Measurements from ENCODE around the gene ANO3. TPM values are rescaled to one million over a fixed set of nuclear protein-coding genes. Genes with fewer than 3 reads are reported as not detected.
"Not testable (repeated sequence)": the region's sequence is repeated elsewhere in the genome, so short reads cannot be mapped to it uniquely, and the experiment has no call there.

ANO3 gene
- polyA plus RNA-seq, 4 donors = 2.6 to 3.8 (median 3.4) TPM

DNA sequence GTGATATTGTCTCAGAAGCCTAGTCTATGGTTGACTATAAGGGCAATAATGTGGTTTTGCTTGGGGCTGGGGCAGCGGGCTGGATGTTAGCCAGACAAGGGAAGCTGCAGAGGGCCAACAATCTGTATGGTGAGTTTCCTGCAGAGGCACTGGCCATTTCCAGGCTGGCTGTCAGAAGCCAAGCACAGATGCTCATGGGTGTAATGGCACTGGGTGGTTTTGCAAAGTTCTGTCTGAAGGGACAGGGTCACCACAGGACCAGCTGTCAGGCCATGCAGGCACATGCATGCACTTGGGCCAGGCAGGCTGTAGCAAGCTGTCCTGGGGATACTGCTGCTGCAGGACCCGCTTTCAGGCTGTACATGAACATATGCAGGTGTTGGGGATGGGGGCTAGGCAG is 281.8 kb downstream of the ANO3 start:
- DNase-seq (ENCODE audit: low read depth in 4 of 4, low spot score in 2 of 4) = no peak

DNA sequence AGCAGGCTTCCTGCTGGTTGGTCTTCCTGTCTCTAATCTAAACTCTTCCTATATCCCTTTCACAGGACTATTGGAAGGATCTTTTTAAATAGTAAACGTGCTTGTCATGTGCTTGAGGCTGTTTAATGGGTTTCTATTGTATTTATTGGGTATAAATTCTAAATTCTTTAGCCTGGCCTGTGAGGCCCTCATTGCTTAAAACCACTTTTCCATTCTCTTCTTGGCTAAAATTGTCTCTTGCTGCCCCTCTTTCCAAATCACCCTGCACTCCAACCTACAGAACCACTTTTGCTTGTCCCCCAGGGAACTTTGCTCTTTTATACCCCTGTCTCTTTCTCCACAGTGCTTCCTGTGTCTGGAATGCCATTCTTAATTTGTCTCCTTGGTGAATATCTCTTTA is 286.5 kb downstream of the ANO3 start:
- DNase-seq (ENCODE audit: low read depth in 4 of 4, low spot score in 2 of 4) = no peak

DNA sequence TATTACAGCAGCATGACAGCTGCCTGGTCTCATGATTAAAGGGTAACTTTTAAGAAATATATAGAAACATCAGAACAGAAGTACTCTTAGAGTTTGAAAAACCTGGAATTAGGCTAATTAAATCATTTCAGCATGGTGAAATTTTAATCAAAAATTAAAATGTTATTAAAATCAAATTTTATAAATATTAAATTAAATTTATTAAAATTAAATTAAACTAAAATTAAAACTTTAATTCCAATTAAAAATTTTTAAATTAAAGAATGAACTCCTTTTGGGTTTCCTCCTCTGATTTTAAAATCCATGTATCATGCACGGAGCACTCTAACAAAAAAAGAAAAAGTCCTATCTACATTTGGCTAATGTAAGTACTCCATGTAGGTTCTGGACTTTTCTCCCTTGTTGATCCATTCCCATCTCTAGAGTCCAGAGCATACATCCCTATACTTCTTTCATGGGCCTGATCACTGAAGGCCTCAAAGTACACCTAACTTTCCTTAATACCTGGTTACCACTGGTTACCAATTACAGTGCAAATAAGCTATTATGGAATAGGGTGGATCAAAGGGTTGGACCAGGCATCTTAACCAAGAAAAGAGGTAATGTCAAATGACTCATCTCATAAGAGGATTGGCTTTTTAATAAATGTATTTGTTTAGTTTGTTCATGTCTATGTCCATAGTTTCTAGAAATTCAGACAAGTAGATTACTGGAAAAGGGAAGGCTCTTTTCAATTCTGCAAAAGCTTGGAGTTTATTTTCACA is 288.5 kb downstream of the ANO3 start:
- no peak for DNase-seq (ENCODE audit: low read depth in 4 of 4, low spot score in 2 of 4)

DNA sequence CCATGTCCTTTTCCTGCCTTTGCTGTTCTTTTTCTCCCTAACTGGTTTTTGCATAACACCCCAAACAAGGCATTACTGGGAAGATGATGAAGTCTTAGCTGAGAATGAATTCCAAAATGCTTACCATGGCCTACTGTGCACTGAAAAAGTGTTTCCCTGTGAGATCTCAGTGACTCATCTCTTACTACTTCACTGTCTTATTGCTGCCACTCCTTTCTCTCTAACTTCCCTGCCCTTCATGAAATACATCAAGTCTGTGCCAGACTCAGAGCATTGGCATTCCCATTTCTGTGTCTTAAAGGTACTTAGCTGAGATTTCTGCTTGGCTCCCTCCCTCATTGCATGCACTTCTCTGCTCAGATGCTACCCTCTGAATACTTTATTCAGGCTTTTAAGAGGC is 289.2 kb downstream of the ANO3 start:
- no peak for DNase-seq (ENCODE audit: low read depth in 4 of 4, low spot score in 2 of 4)

DNA sequence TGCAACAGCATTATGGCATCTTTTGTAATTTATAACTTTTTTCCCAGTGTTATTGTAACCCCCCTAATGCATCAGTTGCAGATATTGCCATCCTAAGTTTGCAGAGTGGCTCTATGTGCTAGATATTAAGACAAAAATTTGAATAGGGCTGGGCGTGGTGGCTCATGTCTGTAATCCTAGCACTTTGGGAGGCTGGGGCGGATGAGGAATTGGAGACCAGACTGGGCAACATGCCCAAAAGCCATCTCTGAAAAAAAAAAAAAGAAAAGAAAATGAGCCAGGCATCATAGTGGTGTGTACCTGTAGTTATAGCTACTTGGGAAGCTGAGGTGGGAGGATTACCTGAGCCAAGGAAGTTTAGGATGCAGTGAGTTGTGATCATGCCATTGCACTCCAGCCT is 290.3 kb downstream of the ANO3 start:
- DNase-seq (ENCODE audit: low read depth in 4 of 4, low spot score in 2 of 4) = no peak

DNA sequence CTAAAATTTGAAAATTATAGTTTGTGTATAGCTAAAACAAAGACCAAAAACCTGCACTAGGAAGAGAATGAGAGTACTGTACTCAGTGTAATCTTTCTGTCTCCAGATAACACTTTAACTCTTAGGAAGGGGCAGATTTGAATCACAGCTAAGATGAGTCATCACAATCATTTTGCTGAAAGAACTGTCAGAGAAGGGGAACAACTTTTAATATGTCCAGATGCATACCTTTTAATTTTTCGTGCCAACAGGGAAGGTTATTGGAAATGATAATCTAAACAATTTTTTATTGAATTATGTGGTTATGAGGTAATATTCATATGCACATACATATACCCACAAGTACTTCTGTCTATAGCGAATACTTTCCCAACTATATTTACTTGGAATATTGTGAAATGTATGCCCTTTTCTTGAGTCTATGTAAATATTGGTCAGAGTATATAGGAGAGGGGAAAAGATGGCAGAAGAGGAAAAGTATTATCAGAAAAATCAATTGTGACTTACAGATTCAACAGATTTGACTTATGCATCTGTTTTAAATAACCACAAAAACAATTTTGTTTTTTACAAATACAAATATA is 291.2 kb downstream of the ANO3 start:
- no peak for DNase-seq (ENCODE audit: low read depth in 4 of 4, low spot score in 2 of 4)

DNA sequence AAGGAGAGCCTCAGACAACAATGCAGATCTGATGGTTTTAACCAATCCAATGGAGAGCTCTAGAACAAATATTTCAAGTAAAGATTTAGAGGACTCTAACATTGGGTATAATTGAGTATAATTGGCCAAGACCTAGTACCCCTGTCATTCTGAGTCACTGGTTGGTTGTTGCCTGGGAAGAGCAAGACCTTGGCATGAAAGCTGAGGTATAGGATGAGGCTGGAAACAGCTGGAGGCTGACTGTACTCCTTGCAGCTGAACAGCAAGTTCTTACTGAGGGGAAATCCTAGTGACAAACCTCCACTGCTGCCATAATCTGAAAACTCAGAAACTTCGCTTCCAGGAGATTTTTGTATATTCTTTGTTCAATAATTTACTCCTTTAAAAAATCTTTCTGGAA is 294.4 kb downstream of the ANO3 start:
- no peak for DNase-seq (ENCODE audit: low read depth in 4 of 4, low spot score in 2 of 4)

DNA sequence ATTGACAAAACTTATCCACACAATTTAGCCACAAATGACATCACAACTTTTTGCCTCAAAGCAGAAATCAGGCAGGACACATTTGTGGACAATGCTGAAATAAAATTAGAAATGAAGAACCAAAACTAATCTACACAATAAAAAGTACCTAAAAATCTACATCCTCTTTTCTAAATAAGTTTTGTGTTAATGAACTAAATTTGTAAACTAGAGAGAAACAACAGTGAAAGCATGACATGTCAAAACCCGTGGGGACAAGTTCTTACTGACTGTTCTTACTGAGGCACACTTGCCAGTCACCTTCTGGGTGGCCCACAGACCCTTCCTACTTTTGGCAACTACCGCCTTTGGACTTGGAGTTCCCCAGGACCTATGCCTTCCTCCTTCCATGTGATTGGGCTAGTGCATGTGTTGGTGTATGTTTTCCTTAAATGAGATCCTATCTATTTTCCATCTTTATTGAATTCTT is 300.8 kb downstream of the ANO3 start:
- DNase-seq (ENCODE audit: low read depth in 4 of 4, low spot score in 2 of 4) = no peak

DNA sequence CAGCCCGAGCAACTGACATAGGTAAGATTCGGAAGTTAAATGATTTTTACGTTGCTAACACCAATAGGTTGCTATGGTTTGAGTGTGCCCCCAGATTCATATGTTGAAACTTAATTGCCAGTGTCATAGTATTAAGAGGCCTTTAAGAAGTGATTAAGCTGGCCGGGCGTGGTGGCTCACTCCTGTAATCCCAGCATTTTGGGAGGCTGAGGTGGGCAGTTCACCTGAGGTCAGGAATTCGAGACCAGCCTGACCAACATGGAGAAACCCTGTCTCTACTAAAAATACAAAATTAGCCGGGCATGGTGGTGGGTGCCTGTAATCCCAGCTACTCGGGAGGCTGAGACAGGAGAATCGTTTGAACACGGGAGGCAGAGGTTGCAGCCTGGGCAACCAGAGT is 311.4 kb downstream of the ANO3 start:
- not testable (repeated sequence) for DNase-seq (ENCODE audit: low read depth in 4 of 4, low spot score in 2 of 4)

DNA sequence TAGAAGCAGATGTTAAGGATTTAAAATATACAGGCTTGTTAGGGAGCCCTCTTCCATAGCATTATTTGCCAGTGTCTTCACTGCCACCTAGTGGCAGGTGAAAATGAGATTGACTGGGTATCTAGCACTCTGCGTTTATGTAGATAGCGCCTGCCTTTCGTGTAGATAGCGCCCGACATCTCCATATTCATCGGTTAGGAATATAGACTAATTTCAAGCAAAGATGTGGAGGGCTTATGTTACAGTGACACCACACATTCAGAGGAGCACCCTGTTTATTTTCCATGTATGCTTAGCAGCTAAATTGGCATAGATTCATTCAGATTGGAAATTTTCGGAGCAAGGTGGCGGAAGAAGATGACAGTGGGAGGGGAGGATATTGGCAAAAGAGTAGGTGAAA is 318.0 kb downstream of the ANO3 start:
- peak; percentile 7 to 40 (median 26) for DNase-seq (ENCODE audit: low read depth in 4 of 4, low spot score in 2 of 4)

DNA sequence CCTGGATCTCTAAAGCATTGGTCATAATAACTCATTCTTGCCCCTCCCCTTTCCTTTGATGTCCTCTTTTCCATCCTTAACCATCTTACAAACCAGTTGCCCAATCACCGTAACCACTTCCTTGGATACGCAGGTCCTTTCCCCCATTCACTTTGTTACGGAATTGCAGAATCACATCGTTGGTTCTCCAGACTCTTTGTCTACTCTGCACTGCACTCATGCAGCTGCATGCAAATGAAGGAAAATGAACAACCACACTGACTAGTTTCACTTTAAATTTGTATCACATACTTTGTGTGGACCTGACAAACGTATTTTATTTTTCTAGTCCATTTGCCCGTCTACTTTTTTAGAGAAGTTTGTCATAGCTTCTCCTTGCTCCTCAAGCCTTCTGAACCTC is 320.0 kb downstream of the ANO3 start:
- DNase-seq (ENCODE audit: low read depth in 4 of 4, low spot score in 2 of 4) = no peak

DNA sequence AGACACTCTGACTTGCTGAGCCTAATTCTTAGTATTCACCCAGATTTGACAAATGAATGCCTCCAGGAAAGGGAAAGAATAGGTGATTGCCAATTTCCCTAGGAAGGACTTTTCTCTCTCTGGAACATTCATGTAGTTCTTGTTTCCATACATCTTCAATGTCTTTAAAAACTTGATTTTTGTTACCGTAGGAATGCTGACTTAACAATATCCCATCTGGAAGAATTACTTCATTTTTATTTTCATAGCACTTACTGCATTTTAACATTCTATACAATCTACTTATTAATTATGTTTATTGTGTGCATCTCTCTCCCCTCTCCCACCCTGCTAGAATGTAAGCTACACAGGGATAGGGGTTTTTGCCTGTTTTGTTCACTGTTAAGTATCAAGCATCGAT is 323.4 kb downstream of the ANO3 start:
- no peak for DNase-seq (ENCODE audit: low read depth in 4 of 4, low spot score in 2 of 4)

DNA sequence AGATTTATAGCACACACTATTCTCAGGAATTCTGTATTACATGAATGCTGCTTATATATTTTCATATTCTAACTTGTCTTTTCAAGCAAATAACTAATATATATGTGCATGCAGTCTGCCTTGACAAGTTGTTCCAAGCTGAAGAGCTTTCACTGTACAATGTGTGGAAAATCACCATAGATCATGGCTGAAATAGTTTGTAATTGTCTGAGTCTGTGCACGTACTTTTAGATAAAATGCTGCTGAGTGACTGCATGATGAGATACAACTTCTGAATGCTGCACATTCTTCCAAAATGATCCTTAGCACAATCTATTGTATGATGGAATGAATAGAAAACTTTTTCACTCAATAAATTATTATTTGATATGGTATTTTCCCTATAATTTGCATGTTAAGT is 331.0 kb downstream of the ANO3 start:
- no peak for DNase-seq (ENCODE audit: low read depth in 4 of 4, low spot score in 2 of 4)

DNA sequence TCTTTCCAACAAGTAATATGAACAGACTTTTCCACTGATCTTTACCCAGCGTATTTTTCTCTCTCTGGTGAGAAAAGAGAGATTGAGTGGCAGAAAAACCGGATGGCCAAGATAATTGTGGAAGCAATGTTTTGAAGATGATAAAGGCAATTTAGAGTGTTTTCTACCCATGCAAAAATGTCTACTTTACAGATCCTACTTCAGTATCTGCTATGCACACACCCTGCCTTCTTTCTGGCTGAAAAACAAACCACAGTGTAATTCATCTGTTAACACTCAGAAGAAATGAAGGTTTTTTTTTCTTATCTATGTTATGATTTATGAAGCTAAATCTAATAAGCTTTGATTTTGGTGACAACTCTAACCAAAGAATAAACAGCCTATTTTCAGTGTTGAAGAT is 333.1 kb downstream of the ANO3 start:
- DNase-seq (ENCODE audit: low read depth in 4 of 4, low spot score in 2 of 4) = no peak

DNA sequence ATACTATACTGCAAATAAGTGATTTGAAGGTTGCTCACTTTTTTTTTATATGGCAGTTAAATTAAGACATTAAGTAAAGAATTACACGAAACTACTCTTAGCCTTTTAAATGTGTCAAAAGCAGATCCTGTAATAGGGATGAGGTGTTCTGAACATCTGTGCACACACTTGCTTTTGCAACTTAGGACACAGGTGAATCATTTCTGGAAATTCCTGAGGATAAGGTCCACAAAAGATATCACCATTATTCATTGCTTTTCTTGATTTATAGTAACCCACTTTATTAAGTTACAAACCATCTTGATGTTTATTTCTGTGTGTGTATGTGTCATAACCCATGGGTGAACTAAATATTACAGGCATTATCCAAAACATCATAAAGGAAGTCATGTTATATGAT is 334.0 kb downstream of the ANO3 start:
- no peak for DNase-seq (ENCODE audit: low read depth in 4 of 4, low spot score in 2 of 4)

DNA sequence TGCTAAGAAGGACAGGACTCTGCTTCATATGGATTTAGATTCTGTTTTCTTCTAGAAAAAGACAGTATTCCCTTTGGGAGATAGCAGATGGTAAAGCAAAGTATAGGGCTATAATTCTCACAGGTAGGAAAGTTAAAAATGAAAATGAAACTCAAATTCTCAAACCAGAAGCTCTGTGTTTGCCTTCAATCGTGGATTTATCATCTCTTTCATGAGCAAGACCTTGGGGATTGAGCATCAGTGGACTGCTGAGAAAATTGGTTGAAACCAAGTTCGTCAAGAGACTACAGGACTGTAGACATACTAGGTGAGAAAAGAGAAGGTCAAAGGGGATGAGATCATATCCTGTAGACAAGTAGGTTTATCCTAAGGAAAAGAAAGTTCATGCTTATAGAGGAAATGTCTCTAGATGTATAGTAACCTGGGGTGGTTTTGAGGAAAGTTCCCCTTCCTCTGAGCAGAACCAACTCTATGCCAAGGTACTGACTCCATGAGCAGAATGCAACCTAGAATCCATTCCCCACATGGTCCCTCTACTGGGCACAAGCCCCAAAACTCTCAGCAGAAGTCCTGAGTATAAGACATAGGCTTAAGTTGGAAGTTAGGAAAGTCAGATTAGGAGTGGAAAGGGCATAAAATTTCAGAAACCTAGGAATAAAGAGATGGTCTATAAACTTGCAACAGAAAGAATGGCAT is 343.5 kb downstream of the ANO3 start:
- no peak for DNase-seq (ENCODE audit: low read depth in 4 of 4, low spot score in 2 of 4)

DNA sequence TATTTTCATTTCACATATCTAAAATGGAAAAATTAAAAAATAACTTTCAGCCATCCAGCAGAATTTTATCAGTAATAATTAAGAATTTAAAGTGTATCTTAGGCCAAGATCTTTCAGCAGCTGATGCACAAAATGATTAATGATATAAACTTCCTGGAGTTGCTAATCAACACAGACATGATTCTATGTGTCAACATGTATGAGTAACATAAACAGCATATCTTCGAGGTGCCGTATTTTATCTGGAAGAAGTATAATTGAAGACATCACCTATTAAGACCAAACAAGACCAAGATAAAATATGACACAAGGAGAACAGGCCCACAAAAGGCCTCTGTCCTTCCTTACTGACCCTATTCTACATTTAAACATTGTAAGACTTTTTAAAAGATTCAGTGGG is 344.7 kb downstream of the ANO3 start:
- DNase-seq (ENCODE audit: low read depth in 4 of 4, low spot score in 2 of 4) = no peak

DNA sequence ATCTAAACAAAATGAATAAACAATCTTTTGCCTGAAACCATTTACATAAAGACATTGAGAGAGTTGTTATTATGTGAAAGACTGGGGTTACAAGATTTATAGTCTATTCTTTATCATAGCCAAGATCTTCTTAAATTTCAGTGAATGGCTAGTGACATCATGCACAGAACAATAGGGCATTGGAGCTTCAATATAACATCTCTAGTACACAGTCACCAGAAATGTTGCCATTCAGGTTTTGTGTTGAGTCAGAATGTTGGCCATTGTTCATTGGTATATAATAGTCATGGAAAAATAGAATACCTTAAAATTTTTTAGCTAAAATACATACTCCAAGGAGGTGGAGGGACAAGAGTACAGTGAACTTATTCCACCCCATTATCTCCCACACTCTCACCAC is 345.6 kb downstream of the ANO3 start:
- no peak for DNase-seq (ENCODE audit: low read depth in 4 of 4, low spot score in 2 of 4)

DNA sequence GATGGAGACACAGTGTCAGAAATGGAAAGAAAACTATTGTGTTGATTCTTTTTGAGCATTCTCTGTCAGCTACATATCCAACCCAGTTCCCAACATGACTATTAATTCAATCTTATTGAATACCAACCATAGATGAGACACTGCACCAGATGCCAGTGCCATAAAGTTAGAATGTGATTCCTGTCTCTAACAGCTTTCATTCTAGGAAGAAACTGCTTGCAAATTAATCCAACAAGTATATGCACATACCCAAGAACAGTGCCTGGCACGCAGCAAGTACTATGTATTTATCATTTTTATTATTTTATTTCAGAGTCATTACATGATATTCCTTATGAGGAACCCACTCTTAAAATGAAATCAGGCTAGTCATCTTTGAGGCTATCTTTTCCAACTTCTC is 355.4 kb downstream of the ANO3 start:
- DNase-seq (ENCODE audit: low read depth in 4 of 4, low spot score in 2 of 4) = no peak

DNA sequence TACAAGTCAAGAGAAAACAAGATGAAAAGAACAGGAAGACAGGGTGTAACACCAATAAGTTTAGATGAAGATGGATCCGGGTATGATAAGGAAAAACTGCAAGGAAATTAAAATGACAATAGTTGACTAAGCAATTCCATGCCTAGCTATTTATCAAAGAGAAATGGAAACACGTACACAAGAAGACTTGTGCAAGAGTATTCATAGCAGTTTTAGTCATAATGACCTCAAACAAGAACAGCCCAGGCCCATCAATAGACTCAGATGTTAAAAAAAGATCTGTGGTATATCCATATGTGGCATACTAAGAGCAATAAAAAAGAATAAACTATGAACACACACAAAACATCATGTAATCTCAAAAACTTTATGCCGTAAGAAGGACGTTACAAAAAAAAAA is 356.8 kb downstream of the ANO3 start:
- DNase-seq (ENCODE audit: low read depth in 4 of 4, low spot score in 2 of 4) = no peak

DNA sequence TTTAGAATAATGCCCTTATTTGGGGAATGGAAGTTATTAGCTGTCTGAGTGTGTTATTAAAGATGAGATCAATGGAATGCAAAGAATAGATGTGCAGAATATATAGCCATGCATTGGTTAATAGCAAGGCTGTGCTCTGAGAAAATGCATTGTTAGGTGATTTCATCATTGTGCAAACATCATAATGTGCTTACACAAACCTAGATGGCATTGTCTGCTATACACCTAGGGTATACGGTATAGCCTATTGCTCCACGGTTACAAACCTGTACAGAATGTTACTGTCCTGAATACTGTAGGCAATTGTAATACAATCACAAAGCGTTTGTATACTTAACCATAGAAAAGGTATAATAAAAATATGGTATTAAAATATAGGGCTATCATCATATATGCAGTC is 364.4 kb downstream of the ANO3 start:
- DNase-seq (ENCODE audit: low read depth in 4 of 4, low spot score in 2 of 4) = no peak

DNA sequence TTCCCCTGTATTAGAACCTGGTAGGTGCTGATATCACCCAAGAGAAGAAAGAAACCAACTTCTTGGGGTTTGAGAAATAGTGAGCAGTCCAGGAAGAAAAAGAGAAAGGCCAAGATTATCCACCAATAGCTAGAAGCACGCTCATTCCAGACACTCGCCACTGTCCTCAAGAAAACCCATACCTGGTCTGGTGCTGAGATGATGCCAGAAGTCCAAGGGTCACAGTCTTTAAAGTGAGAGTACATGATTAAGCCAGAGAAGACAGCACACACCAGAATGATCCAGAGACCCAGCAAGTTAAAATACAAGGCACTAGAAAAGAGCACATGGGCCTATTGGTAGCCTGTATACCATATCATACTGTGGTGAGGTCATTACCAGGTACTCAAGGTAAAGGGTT is 366.3 kb downstream of the ANO3 start:
- no peak for DNase-seq (ENCODE audit: low read depth in 4 of 4, low spot score in 2 of 4)
